IPS DF 4.7 (cell line): ENCODE measurements around the gene KBTBD4.

Experiments used
- DNase-seq: peaks from one replicate; pipeline ENCODE4 v3.0.0-alpha.2; 2013; ENCODE audit warnings: low spot score; ENCODE audit errors: extremely low read depth

KBTBD4 gene

DNA sequence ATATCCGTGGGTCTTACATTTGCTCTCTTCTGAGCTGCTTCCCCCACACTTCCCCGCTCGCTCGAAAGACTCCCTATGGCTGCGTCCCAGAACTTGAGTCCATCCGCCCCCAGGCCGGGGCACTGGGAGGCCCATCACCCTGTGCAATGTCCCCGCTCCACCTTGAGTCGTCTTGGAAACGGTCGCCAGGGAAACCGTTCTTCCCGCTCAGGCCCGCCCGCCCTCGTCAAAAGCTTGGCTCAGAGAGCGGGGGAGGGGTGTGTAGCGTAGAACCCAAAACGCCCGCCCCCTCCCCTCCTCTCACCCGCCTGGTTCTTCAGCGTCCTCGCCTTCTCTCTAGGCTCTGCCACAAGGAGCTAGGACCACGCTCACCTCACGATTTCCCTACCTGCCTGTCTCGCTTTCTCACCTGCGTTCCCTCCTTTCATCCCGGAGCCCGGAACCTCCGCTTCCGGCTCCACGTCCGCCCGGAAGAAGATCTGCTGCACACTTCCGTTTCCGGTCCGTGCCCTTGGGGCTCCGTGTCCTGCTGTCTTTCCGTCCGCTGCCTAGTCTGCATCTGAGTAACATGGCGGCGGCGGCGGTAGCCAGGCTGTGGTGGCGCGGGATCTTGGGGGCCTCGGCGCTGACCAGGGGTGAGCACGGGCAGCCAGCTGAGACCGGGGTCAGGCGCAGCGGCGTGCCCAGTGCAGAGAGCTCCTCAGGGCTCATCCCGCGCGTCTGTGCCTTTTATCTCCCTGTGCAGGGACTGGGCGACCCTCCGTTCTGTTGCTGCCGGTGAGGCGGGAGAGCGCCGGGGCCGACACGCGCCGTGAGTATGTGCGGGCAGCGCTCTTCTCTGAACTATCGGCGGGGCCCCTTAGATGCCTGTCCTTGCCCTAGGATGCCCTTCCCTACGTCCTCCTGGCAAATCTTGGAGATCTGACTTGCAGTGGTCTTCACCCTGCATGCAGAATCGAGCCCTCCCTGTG lies at the start of gene KBTBD4, which contains the start of gene NDUFS3:
Gene KBTBD4 (minus strand): TSS at position 447 of the 971 bp plus-strand sequence. CDS start 19 bp downstream, at position 428.
Gene NDUFS3 (plus strand): TSS at position 551 of the 971 bp plus-strand sequence. CDS start 18 bp downstream, at position 569.
- DNase-seq: no peak

DNA sequence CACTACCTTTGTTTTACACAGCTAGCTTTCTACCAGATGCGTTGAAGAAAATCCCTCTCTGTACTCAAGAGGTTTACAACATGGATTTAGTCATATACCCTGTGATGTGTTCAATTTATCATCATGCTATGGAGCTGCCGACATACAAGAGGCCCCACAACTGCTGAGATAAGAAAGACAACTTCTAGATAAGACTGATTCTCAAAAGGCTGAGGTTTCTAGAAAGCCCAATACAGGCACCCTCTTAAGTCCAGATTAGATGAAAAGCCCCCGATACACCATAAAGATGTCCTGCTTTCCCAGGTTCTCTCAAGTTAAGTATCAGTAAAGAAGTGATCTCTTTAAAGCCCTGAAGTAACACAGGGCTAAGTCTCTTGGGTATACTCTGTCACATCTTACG lies 49.3 kb upstream of the KBTBD4 start:
- DNase-seq: no peak

GRCh38 chr11:47626234-47626633 lies 47.5 kb upstream of the KBTBD4 start:
- DNase-seq: no peak

GRCh38 chr11:47620836-47621378 lies 42.1 kb upstream of the KBTBD4 start:
- DNase-seq: no peak

GRCh38 chr11:47617417-47617809 lies 38.6 kb upstream of the KBTBD4 start:
- no peak for DNase-seq

DNA sequence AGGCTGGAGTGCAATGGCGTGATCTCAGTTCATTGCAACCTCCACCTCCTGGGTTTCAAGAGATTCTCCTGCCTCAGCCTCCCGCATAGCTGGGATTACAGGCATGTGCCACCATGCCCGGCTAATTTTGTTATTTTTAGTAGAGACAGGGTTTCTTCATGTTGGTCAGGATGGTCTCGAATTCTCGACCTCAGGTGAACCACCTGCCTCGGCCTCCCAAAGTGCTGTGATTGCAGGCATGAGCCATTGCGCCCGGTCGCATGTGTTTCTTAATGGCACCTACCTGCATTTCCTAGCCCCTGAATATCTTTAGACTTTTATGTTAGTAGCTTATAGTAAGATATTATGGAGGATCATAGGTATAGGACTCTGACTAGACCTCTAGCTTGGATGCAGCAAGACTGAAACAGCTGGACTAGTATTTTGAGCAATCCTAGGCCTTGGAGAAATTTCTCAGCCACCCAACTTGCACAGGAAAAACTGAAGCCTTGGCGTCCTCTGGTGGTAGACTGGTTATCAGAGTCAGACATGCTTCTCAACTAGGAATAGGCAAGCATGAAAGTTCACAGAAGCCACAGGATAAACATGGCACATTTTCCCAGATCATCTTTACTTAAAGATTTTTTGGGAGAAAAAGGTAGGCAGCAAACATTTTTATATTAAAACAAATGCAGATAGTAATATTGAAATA lies 38.1 kb upstream of the KBTBD4 start:
- no peak for DNase-seq

- DNase-seq: no peak
Measured at GRCh38 chr11:47615249-47615648, 36.5 kb upstream of the KBTBD4 start.

- no peak for DNase-seq
Measured at GRCh38 chr11:47611348-47611794, 32.6 kb upstream of the KBTBD4 start.

GRCh38 chr11:47609675-47610074 lies 30.9 kb upstream of the KBTBD4 start:
- no peak for DNase-seq

DNA sequence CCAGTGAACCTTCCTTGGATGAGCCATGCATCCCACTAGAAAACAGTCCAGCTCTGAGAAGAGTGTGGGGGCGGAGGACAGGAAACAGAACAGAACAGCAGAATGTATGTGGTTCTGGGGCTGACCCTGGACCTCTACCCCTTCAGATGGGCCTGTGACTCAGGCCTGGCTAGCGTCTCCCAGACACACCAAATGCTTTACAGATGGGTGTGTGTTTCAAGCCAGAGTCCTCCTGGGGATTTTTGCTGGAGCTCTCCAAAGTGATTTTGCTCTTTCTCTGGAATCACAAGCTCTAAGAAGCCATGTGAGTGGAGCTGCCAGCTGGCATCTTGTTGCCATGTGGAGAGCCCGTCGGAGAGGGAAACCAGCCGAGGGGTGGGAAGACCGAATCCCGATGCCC lies 28.6 kb upstream of the KBTBD4 start:
- no peak for DNase-seq

- DNase-seq: no peak
Measured at GRCh38 chr11:47606731-47607130, 28.0 kb upstream of the KBTBD4 start.

GRCh38 chr11:47605921-47606320 lies 27.2 kb upstream of the KBTBD4 start:
- no peak for DNase-seq

- no peak for DNase-seq
Measured at GRCh38 chr11:47603295-47603694, 24.5 kb upstream of the KBTBD4 start.

- DNase-seq: no peak
Measured at GRCh38 chr11:47599902-47600301, 21.1 kb upstream of the KBTBD4 start.

DNA sequence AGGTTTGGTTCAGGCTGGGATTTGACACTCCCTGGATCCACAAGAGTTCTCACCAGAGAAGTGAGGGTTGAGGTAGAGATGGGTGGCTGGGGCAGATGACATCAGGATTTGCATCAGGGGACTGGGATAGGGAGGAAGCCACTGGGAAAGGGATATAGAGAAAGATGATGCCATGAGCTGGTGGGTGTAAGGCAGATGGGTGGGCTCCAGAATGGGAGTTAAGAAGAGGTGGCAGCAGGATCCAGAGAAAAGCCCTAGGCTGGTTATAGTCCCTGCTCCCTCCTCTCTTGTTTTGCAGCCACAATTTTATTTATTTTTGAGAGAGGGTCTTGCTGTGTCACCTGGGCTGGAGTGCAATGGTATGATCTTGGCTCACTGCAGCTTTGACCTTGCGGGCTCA lies 17.2 kb upstream of the KBTBD4 start:
- no peak for DNase-seq

DNA sequence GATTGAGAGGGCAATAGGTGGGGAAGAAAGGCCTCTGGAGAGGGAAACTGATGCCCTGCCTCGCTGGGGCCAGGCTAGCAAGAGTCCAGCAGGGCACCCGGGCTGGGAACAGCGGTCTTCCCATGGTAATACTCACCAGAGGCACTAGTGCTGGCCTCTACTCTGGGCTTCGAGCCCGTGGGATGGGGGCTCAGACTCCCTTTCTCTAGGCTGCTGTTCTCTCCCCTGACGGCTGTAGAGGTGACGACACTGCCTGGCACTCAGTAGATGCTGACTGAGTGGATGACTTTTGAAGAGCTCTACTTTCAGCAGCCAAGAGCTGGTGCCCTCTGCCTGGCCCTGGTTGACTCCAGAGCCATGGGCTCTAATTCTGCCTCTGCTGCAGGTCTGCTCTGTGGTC lies 16.3 kb upstream of the KBTBD4 start:
- DNase-seq: no peak

GRCh38 chr11:47593934-47594855 lies 15.4 kb upstream of the KBTBD4 start, which contains the start of gene C1QTNF4:
Gene C1QTNF4, minus strand, starts transcription at chr11:47594411. Its CDS starts 3,601 bp downstream, at chr11:47590810.
- no peak for DNase-seq

GRCh38 chr11:47593492-47593933 lies 14.7 kb upstream of the KBTBD4 start:
- no peak for DNase-seq

- DNase-seq: no peak
Measured at GRCh38 chr11:47592970-47593369, 14.2 kb upstream of the KBTBD4 start.

- DNase-seq: no peak
Measured at GRCh38 chr11:47592251-47592650, 13.5 kb upstream of the KBTBD4 start.

GRCh38 chr11:47591764-47592163 lies 13.0 kb upstream of the KBTBD4 start:
- DNase-seq: no peak
